ENCODE measurements around the gene SLC26A11. TPM values are rescaled to one million over a fixed set of nuclear protein-coding genes. Genes with fewer than 3 reads are reported as not detected.
A peak's percentile ranks its signal among the peaks of the same experiment; 100 is the strongest.

SLC26A11 gene
- total RNA-seq, 1 experiment from 2014 or later, result 26.5 TPM

DNA sequence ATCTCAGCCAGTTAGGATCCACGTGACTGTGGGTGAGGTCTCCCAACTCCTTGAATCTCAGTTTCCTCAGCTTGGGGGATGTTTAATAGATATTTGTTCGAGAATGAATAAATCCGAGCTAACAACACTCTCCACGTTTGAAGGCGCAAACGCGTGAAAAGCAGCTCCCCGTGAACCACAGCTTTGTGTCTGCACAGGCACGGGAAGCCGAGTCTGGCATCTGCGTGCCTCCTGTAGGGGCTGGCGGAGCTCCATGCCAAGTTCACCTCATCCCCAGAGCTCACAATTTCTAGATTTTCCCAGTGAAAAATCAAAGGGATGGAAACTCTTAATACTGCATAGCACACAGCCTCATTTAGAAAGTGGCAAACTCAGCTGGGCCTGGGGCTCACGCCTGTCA is 14.4 kb upstream of the SLC26A11 start:
- no peak overlapping the region for H3K4me3 Mint-ChIP-seq
- H3K18ac ChIP-seq (ENCODE audit: insufficient read length, low read depth, low read length), result no peak overlapping the region
- no peaks in the 10 kb centered on the region for H3K79me1 ChIP-seq (ENCODE audit: insufficient read depth, low read depth, low read length, poor library complexity, severe bottlenecking)
- peaks cover 2 to 7% of the 10 kb centered on the region in 2 experiments for H3K4me1 Mint-ChIP-seq
- H3K36me3 Mint-ChIP-seq (ENCODE audit: insufficient read depth in 1 of 3, low read depth in 3 of 3), result peaks cover 14 to 16% (median 14%) of the 10 kb centered on the region in 3 experiments
- H3T11ph ChIP-seq (ENCODE audit: low read length), result no peak overlapping the region
- H3K23ac ChIP-seq (ENCODE audit: insufficient read length, low read depth, low read length), result no peak overlapping the region
- no peak overlapping the region for H4K5ac ChIP-seq (ENCODE audit: insufficient read length, low read depth, low read length)
- no peak overlapping the region for H2AK5ac ChIP-seq (ENCODE audit: insufficient read length, low read length)
- H3K9me3 Mint-ChIP-seq, result 0 out of 5 replicates have a peak, but pooled peaks cover 0 to 2% of the 10 kb centered on the region in 2 experiments
- H3K9ac ChIP-seq (ENCODE audit: extremely low read depth, insufficient read length, low read length), result no peak overlapping the region
- no peak overlapping the region for H2BK20ac ChIP-seq (ENCODE audit: low read depth, low read length, poor library complexity, severe bottlenecking)
- DNase-seq, result no peak
- no peak overlapping the region for H3K14ac ChIP-seq (ENCODE audit: insufficient read depth, low read length)
- no peak overlapping the region for H3K4ac ChIP-seq (ENCODE audit: low read depth, low read length)
- H3K4me2 ChIP-seq (ENCODE audit: insufficient read depth, insufficient read length, low read length), result no peak overlapping the region
- no peaks in the 10 kb centered on the region for H3K27me3 ChIP-seq (ENCODE audit: insufficient read depth, low read length)
- H3K56ac ChIP-seq (ENCODE audit: insufficient read length, low read depth, low read length), result no peak overlapping the region
- no peak overlapping the region for H2BK120ac ChIP-seq (ENCODE audit: low read depth, low read length, poor library complexity, severe bottlenecking)
- H3K27ac Mint-ChIP-seq, result peak overlapping the region in 2 of 3 experiments; percentile 82 to 84; a peak in 2 of 7 replicates
- H2BK5ac ChIP-seq (ENCODE audit: insufficient read length, low read length), result no peak overlapping the region
- no peak overlapping the region for H4K91ac ChIP-seq (ENCODE audit: insufficient read length, low read depth, low read length)
- no peak overlapping the region for H2BK12ac ChIP-seq (ENCODE audit: insufficient read length, low read depth, low read length)
- H3K79me2 ChIP-seq (ENCODE audit: insufficient read depth, low read length), result no peaks in the 10 kb centered on the region
- H3K23me2 ChIP-seq (ENCODE audit: insufficient read length, low read depth, low read length, poor library complexity, severe bottlenecking), result peaks cover 2% of the 10 kb centered on the region
- H4K20me1 ChIP-seq (ENCODE audit: control insufficient read depth, insufficient read depth, insufficient read length), result no peaks in the 10 kb centered on the region
- WGBS (ENCODE audit: extremely low coverage, insufficient read length, low lambda C conversion rate), result no CpG with 5 or more reads among the region's 13 CpGs
- no peak overlapping the region for H2AFZ ChIP-seq (ENCODE audit: low read length)
- TF ChIP-seq, protein P1, sequence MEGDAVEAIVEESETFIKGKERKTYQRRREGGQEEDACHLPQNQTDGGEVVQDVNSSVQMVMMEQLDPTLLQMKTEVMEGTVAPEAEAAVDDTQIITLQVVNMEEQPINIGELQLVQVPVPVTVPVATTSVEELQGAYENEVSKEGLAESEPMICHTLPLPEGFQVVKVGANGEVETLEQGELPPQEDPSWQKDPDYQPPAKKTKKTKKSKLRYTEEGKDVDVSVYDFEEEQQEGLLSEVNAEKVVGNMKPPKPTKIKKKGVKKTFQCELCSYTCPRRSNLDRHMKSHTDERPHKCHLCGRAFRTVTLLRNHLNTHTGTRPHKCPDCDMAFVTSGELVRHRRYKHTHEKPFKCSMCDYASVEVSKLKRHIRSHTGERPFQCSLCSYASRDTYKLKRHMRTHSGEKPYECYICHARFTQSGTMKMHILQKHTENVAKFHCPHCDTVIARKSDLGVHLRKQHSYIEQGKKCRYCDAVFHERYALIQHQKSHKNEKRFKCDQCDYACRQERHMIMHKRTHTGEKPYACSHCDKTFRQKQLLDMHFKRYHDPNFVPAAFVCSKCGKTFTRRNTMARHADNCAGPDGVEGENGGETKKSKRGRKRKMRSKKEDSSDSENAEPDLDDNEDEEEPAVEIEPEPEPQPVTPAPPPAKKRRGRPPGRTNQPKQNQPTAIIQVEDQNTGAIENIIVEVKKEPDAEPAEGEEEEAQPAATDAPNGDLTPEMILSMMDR (conservative IDR thresholded peaks at IDR 0.05), result no peak
- H3K27ac ChIP-seq (ENCODE audit: insufficient read length, low read depth, low read length), result no peak overlapping the region
- peaks cover 4% of the 10 kb centered on the region; the same call in 1 of the 2 replicates for H3K4me1 ChIP-seq (ENCODE audit: insufficient read depth, low read length)
- H4K8ac ChIP-seq (replicated peaks; ENCODE audit: insufficient read length, low read depth, low read length), result no peak overlapping the region
- H3K27me3 Mint-ChIP-seq (ENCODE audit: low read depth), result no peaks in the 10 kb centered on the region
- no peaks in the 10 kb centered on the region for H3K9me3 ChIP-seq (ENCODE audit: control insufficient read depth, low read depth, low read length)
- H2BK15ac ChIP-seq (ENCODE audit: low read depth, low read length), result no peak overlapping the region
